Left lobe of liver (tissue), 2 donors: ENCODE measurements around the gene KRT4. TPM values are rescaled to one million over a fixed set of nuclear protein-coding genes. Genes with fewer than 3 reads are reported as not detected.
"Not testable (repeated sequence)": the region's sequence is repeated elsewhere in the genome, so short reads cannot be mapped to it uniquely, and the experiment has no call there.

ENCODE experiments used
- ATAC-seq: fragments of 200-7000 bp; cut with Tn5 transposase; one replicate; pipeline ENCODE4 v1.9.1; 2020; ENCODE audit warnings: mild to moderate bottlenecking, moderate library complexity
- DNase-seq: peaks from one replicate; pipeline ENCODE4 v3.0.0-alpha.2; 2020; ENCODE audit warnings: low spot score
- total RNA-seq: library from RNA; stranded (reverse); gene quantifications from one replicate; pipeline ENCODE4 v1.2.1, GENCODE V29; 2021
- donor health status: DM: no; HTN: no; CAD: no; lungs with moderate emphysema.
- donor health status: DM: no; HTN: yes; CAD: no.

KRT4 gene
- total RNA-seq, 1 donor from 2014 or later: not detected

- ATAC-seq (no peak), DNase-seq (no peak)
These were observed 5.2 kb downstream of the KRT4 start for GRCh38 chr12:52808573-52809160.

GRCh38 chr12:52807544-52808470, 6.1 kb downstream of the KRT4 start:
- ATAC-seq (no peak), DNase-seq (no peak)

GRCh38 chr12:52806821-52807543, 6.9 kb downstream of the KRT4 start:
- DNase-seq (no peak), ATAC-seq (no peak)

GRCh38 chr12:52806169-52806811, 7.6 kb downstream of the KRT4 start:
- ATAC-seq (no peak), DNase-seq (no peak)

- DNase-seq (no peak), ATAC-seq (no peak)
These were observed 8.2 kb downstream of the KRT4 start for GRCh38 chr12:52805739-52806138.

GRCh38 chr12:52805000-52805399, 8.9 kb downstream of the KRT4 start:
- DNase-seq: no peak
- no peak for ATAC-seq

GRCh38 chr12:52802442-52802841, 11.5 kb downstream of the KRT4 start:
- ATAC-seq: no peak
- no peak for DNase-seq

GRCh38 chr12:52801773-52802172, 12.1 kb downstream of the KRT4 start:
- ATAC-seq (no peak), DNase-seq (no peak)

- no peak for ATAC-seq
- DNase-seq: no peak
These were observed 13.5 kb downstream of the KRT4 start for GRCh38 chr12:52800259-52800917.

- ATAC-seq: no peak
These were observed 14.3 kb downstream of the KRT4 start for GRCh38 chr12:52799505-52800211.

GRCh38 chr12:52798671-52799504, 15.0 kb downstream of the KRT4 start:
- ATAC-seq (no peak), DNase-seq (no peak)

More at GRCh38 chr12:52799505-52800211, 14.3 kb downstream of the KRT4 start:
- no peak for DNase-seq

- DNase-seq: no peak
- ATAC-seq: no peak
These were observed 15.8 kb downstream of the KRT4 start for GRCh38 chr12:52798003-52798670.

- ATAC-seq: no peak
- no peak for DNase-seq
These were observed 16.4 kb downstream of the KRT4 start for GRCh38 chr12:52797529-52797894.

- no peak for ATAC-seq
- no peak for DNase-seq
These were observed 16.9 kb downstream of the KRT4 start for GRCh38 chr12:52796839-52797528.

GRCh38 chr12:52796429-52796794, 17.5 kb downstream of the KRT4 start:
- ATAC-seq (no peak), DNase-seq (no peak)

- ATAC-seq (no peak), DNase-seq (no peak)
These were observed 18.1 kb downstream of the KRT4 start, which contains the start of gene KRT3 for GRCh38 chr12:52795694-52796428. Gene KRT3, minus strand, starts transcription at chr12:52796117. Its CDS starts 75 bp downstream, at chr12:52796042.

- not testable (repeated sequence) for DNase-seq, ATAC-seq
These were observed 18.6 kb downstream of the KRT4 start for GRCh38 chr12:52795332-52795674.
